ENCODE data around the gene RITA1.
"Not testable (repeated sequence)": the region's sequence is repeated elsewhere in the genome, so short reads cannot be mapped to it uniquely, and the experiment has no call there.

The RITA1 gene

DNA sequence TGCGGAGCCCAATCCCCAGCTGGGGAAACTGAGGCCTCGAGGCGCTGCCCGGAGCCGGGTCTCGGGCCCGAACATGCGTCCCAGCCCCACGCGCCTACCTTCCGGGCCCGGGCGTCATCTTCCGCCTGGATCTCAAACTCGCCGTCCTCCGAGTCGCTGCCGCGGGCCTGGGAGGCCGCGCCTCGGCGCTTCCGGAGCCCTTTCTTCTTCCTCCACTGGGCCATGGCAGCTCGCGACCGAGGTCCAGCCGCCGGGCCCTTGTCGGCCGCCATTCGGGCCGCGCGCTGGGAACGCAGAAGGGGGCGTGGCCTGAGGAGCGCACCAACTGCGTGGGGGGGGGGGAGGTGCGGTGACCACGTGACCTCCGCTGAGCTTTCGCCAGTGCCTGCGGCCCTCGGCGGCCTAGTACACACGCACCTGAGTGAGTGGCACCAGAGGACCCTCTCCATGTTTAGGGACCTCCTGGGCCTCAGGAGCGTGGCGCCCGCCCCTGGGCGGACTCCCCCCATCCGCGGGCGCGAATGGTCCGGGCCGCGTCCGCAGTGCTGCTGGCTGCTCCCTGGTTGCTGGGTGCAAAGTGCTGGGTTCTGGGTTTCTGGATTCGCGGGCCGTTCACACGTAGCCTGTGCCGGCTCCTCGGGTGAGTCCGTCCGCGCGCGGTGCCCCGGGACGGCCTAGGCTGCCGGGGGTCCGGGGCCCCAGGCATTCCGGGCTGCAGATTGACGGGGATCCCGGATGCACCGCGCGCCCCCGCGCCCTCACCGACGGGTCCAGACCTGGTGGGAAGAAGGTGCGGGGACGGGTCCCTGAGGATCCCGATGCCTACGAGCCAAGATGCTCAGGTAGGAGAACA lies at the start of gene RITA1, which contains the start of gene DDX54:
RITA1 (plus strand) TSS at position 542 of the 853 bp plus-strand sequence. CDS start 1,026 bp downstream, outside the sequence.
DDX54 (minus strand) TSS at position 299 of the 853 bp plus-strand sequence; CDS start at position 272, 27 bp downstream.
- peak; percentile 94 for DNase-seq

- peak; percentile 80 for DNase-seq
These were observed 49.2 kb upstream of the RITA1 start for GRCh38 chr12:113136128-113136989.

- DNase-seq: no peak
These were observed 48.5 kb upstream of the RITA1 start for GRCh38 chr12:113136990-113137511.

DNA sequence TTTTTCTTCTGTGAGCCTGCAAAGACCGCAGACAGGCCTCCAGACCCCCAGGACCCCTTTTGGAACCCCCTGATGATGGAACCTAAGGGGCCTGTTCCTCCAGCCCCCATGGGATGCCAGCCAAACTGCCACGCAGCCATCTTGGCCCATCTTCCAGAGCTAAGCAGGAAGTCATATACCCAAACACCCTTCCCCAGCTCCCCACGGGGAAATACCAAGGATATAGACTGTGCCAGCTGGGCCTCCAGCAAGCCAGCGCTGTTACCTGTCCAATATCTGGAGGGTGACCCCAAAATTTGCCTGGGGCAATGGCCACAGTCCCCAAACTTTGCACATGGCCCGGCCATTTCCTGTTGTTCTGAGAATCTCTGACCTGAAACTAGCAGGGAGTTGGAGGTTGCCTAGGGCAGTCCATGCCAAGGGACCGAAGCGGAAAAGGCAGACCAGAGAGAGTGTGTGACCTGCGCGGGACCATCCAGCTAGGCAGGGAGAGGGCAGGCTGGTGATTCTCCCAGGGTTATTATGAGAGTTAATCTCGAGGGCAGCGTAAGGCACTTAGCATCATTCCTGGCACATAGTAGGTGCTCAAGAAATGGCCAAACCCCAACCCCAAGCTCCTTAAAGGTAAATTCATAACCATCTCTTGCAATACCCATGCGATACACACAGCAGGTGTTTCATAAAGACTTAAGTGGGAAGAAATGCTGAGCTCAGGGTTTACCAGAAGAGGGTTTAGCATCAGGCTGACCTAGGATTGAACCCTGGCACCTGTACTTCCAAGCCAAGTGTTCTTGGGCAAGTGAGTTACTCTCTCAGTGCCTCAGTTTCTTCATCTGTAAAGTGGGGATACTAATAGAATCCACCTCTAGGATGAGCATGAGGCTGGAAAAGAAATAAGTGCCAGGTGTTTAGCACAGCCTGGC lies 47.4 kb upstream of the RITA1 start:
- DNase-seq: no peak

DNA sequence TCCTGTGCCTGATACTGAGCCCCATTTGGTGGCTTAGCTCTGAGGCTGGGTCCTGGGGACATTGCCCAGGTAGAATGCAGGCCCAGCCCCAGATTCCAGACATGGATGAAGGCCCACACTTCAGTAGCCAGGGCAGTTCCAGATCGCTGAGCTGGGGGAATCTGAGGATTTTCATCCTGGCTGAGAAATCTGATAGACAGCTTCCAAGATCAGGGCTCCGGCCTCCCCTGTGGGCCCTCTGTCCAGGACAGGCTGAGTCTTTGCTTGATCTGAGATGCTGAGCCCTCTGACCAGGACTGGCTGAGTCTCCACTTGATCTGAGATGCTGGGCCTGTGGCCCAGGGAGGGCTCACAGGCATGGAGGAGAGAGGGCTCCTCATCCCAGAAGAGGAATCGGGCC lies 46.7 kb upstream of the RITA1 start:
- DNase-seq: no peak

- DNase-seq: no peak
These were observed 44.8 kb upstream of the RITA1 start for GRCh38 chr12:113140706-113141105.

DNA sequence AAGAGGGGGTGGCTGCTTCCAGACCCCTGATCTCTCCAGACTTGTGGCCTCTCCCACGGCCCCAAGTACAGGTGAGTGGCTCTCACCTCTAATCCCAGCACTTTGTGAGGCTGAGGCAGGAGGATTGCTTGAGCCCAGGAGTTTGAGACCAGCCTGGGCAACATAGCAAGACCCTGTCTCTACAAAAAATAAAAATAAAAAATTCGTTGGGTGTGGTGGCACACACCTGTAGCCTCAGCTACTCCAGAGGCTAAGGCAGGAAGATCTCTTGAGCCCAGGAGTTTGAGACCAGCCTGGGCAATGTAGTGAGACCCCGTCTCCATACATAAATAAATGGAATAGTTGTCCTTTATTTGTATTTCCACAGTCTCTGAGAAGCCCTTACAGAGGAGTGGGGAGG lies 43.8 kb upstream of the RITA1 start:
- DNase-seq: not testable (repeated sequence)

- DNase-seq: no peak
These were observed 43.2 kb upstream of the RITA1 start for GRCh38 chr12:113142173-113142885.

DNA sequence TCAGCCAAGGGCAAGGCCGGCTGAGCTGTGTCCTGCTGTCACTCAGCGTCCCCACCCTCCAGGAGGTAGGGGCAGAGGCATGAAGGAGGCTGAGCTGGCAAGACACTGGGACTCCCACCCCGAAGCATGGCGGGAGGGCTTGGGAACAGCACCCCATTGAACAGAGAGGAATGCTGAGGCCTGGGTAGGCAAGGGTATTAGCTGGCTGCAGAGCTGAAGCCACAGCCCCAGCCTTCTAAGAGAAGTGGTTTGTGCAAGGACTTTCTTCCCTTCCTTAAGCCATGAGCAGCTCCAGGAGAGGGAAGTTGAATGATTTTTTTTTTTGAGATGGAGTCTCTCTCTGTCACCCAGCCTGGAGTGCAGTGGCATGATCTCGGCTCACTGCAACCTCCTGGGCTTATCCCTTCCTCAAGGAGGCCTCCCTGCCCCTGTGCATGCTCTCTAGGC lies 42.6 kb upstream of the RITA1 start:
- no peak for DNase-seq

DNA sequence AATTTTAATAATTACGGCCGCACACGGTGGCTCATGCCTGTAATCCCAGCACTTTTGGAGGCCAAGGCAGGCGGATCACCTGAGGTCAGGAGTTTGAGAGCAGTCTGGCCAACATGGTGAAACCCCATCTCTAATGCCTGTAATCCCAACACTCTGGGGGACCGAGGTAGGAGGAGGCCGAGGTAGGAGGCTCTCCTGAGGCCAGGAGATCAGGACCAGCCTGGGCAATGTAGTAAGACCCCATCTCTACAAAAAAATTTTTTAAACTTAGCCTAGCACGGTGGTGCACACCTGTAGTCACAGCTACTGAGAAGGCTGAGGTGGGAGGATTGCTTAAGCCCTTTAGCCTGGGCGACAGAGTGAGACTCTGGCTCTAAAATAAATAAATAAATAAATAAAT lies 41.6 kb upstream of the RITA1 start:
- DNase-seq: no peak

DNA sequence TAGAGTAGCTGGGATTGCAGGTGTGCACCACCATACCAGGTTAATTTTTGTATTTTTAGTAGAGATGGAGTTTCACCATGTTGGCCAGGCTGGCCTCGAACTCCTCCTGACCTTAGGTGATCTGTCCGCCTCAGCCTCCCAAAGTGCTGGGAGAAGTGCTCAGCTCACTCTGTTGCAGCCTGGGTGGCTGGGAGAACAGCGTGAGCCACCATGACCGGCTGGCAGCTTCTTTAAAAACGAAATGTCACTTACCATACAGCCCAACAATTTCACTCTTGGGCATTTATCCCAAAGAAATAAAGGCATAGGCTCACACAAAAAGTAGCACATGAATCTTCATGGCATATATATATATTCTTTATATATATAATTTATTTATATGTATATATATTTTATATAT lies 40.7 kb upstream of the RITA1 start:
- DNase-seq: no peak

GRCh38 chr12:113145720-113146551 lies 39.6 kb upstream of the RITA1 start:
- DNase-seq: no peak

DNA sequence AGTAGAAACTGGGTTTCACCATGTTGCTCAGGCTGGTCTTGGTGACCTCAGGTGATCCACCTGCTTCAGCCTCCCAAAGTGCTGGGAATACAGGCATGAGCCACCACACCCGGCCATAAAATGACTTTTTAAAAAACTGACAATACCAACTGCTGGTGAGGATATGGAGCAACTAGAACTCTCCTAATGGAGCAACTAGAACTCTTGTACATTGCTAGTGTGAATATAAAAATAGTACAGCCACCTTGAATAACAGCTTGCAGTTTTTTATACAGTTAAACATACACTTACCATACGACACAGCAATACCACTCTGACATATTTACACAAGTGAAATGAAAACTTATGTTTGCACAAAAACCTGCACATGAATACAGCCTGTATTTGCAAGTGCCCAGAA lies 38.5 kb upstream of the RITA1 start:
- no peak for DNase-seq

DNA sequence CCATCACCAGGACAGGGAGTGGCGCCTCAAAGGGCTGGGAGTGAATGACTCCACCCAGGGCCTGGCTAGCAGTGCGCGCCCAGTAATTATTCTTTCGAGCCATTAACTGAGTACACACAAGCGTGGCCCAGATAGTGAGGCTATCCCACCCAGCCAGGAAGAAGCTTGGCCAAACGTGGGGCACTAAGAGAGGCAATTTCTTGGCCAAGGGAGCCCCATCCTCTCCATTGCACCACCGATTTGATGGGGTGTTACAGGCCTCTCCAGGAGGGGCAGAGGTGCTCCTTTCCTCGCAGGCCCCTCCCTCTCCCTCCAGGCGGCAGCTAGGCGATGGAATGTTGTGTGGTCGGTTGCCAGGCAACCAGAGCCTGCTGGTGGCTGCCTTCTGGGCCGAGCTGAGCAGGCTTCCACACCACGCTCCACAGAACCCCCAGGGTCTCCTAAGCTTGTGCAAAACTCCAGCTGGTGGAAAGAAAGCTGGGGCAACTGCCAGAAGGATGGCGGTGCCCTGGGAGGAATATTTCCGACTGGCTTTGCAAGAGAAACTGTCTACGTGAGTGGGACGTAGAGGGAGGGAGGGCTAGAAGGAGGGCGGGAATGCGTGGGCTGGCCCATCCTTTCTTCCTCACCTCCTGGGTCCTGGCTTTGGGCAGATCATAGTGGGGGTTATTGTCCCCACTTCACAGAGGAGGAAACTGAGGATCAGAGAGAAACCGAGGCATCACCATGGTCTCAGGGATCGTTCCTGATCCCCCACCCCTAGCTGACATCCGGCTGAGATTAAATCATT lies 36.0 kb upstream of the RITA1 start, which contains the start of gene CFAP73:
CFAP73 (plus strand) TSS at position 364 of the 790 bp plus-strand sequence; CDS start at position 498, 134 bp downstream.
- DNase-seq: no peak

DNA sequence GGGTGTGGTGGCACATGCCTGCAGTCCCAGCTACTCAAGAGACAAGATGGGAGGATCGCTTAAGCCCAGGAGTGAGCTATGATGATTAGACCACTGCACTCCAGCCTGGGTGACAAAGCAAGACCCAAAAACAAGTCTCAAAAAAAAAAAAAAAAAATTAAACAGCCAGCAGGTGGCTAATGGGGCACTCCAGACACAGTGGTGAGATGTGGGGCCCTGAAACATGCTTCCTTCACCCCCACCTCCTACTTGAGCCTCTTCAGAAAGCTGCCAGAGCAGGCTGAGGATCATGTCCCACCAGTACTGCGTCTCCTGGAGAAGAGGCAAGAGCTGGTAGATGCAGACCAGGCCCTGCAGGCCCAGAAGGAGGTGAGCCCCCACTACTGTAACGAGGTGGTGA lies 33.9 kb upstream of the RITA1 start:
- DNase-seq: no peak

DNA sequence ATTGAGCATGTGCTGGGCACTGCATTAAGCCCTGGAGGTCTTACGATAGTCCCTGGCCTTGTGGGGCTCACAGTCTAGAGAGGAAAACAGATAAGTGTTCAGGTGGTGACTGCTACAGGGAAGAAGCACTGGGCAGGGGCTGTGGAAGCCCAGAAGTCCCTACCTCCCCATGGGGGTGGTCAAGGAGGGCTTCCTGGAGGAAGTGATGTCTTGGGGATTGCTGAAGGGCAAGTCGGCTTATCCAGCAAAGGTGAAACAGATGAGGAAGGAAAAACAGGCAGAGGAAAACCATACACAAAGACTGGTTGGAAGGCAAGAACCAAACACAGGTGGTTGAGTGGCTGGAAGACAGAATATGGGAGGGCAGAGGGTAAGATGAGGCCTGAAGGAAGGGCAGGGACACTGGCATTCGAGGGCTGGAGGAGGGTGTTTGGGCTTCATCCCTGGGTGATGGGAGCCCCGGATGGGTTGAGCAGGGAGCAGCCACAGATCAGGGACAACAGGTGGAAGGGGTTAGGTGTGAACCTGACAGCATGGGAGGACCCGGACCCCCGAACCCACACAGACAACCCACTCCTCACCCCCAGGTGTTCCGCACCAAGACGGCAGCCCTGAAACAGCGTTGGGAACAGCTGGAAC lies 33.2 kb upstream of the RITA1 start:
- no peak for DNase-seq

- DNase-seq: peak; percentile 80
These were observed 32.4 kb upstream of the RITA1 start for GRCh38 chr12:113152835-113153814.
